Transverse colon (tissue), 4 donors: ENCODE data around the gene MANBA. TPM values are rescaled to one million over a fixed set of nuclear protein-coding genes. Genes with fewer than 3 reads are reported as not detected.

Experiments used
- DNase-seq: peaks from one replicate; pipeline ENCODE4 v3.0.0-alpha.2; 2019
- H3K27ac ChIP-seq, 4 donors: fragments of 200-600 bp; sonication (generic); 2 replicates each; pipeline ENCODE4 v1.5.1; 2016 to 2018; ENCODE audit warnings: inconsistent platforms in 4 of 4
- H3K27me3 ChIP-seq: fragments of 200-600 bp; sonication (generic); 2 replicates; pipeline ENCODE4 v1.5.1; 2017; ENCODE audit warnings: inconsistent platforms
- H3K36me3 ChIP-seq, 4 donors: fragments of 200-600 bp; sonication (generic); 2 replicates each; pipeline ENCODE4 v1.5.1; 2017 to 2019; ENCODE audit warnings: inconsistent platforms in 4 of 4
- H3K4me1 ChIP-seq, 4 donors: fragments of 200-600 bp; sonication (generic); 2 replicates each; pipeline ENCODE4 v1.5.1; 2017 to 2020; ENCODE audit warnings: inconsistent platforms in 4 of 4
- H3K4me3 ChIP-seq, 4 donors: fragments of 200-600 bp; sonication (generic); 1 replicate in 1 of 4; 2 replicates in 3 of 4; pipeline versions ENCODE4 v1.5.1 to v1.6.1; 2017 to 2019; ENCODE audit warnings: inconsistent platforms in 4 of 4
- H3K9me3 ChIP-seq, 2 donors: fragments of 200-600 bp; sonication (generic); 2 replicates each; pipeline ENCODE4 v1.5.1; 2017 to 2019; ENCODE audit warnings: inconsistent platforms in 2 of 2
- EP300 ChIP-seq: sonication (generic); formaldehyde crosslinking; IDR thresholded peaks from one replicate; pipeline ENCODE4 v1.6.1; 2017; ENCODE audit warnings: antibody characterized with exemption, low read depth
- POLR2A ChIP-seq: fragments of 450-650 bp; IDR thresholded peaks from one replicate; pipeline ENCODE4 v1.6.1; 2016; ENCODE audit warnings: antibody characterized with exemption, mild to moderate bottlenecking, moderate library complexity
- POLR2AphosphoS5 ChIP-seq, 3 donors: sonication (generic); formaldehyde crosslinking; IDR thresholded peaks; one replicate each; pipeline ENCODE4 v1.6.1; 2016; ENCODE audit warnings: antibody characterized with exemption in 3 of 3
- WGBS, 2 donors: methylation state at CpG; one replicate each; pipeline ENCODE4 v1.1.5; 2018; ENCODE audit warnings: low coverage in 1 of 2; 5-methylcytosine and 5-hydroxymethylcytosine counted together
- in situ Hi-C, 4 donors: fragments of 200-750 bp; cut with MboI; loops; one replicate each; pipeline versions ENCODE4 v1.15.0 to v1.15.1; 2017; ENCODE audit warnings: low sequenced_read_pairs in 3 of 4, low pct_ligation_motif_present in 1 of 4, low pct_unique_long_range_greater_than_20kb in 1 of 4
- intact Hi-C: fragments of 100-400 bp; cut with DNase I; formaldehyde crosslinking; loops from one replicate; pipeline ENCODE4 v1.15.1; 2023; ENCODE audit warnings: low total_unique reads
- total RNA-seq, 4 donors: library from RNA; depleted of rRNA; stranded (reverse); fragments of >200 nt; gene quantifications; one replicate each; pipeline ENCODE4 v1.1.0, GENCODE V29; 2016
- TF ChIP-seq, protein P1 (sequence below), 5 experiments: fragments of 200-600 bp in 3 of 5; fragments of 450-650 bp in 2 of 5; sonication (generic) in 3 of 5; IDR thresholded peaks; 1 replicate in 2 of 5; 2 replicates in 3 of 5; pipeline ENCODE4 v1.5.1; 2016 to 2017; ENCODE audit warnings: antibody characterized with exemption in 5 of 5, inconsistent platforms in 3 of 5, mild to moderate bottlenecking in 2 of 5, moderate library complexity in 1 of 5

MANBA gene
- total RNA-seq, 4 donors from 2014 or later: 7.5 to 110 (median 27.9) TPM

DNA sequence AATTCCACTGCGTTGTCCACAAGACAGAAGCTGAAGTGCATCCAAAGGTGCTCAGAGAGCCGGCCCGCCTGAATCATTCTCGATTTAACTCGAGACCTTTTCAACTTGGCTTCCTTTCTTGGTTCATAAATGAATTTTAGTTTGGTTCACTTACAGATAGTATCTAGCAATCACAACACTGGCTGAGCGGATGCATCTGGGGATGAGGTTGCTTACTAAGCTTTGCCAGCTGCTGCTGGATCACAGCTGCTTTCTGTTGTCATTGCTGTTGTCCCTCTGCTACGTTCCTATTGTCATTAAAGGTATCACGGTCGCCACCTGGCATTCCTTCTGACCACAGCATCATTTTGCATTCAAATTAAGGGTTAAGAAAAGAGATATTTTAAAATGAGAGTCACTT is 144.1 kb downstream of the MANBA start:
- in situ Hi-C loops: loop anchor here in 3 of 4 donors (10.0 to 25.0 kb wide), 3 partner anchors 172 to 279 kb away; partner anchors contain the start of gene SLC39A8 (in 1 of the 3)
- no peaks in the 10 kb centered on the region for H3K9me3 ChIP-seq
- H3K36me3 ChIP-seq: peaks cover 0 to 33% (median 9%) of the 10 kb centered on the region in 4 donors
- no peak for DNase-seq
- no peaks in the 10 kb centered on the region for H3K27me3 ChIP-seq
- H3K4me3 ChIP-seq: no peak overlapping the region
- peaks cover 0 to 17% (median 8%) of the 10 kb centered on the region in 4 donors for H3K4me1 ChIP-seq
- WGBS, 2 donors: 72% methylated on average over 7 to 9 of the region's 9 CpGs
- intact Hi-C loops: no loop called here
- TF ChIP-seq EP300 (no peak), POLR2A (no peak), POLR2AphosphoS5 (IDR thresholded peaks at IDR 0.05) (peak in 1 of 3 donors; percentile 55)
- TF ChIP-seq, protein P1, sequence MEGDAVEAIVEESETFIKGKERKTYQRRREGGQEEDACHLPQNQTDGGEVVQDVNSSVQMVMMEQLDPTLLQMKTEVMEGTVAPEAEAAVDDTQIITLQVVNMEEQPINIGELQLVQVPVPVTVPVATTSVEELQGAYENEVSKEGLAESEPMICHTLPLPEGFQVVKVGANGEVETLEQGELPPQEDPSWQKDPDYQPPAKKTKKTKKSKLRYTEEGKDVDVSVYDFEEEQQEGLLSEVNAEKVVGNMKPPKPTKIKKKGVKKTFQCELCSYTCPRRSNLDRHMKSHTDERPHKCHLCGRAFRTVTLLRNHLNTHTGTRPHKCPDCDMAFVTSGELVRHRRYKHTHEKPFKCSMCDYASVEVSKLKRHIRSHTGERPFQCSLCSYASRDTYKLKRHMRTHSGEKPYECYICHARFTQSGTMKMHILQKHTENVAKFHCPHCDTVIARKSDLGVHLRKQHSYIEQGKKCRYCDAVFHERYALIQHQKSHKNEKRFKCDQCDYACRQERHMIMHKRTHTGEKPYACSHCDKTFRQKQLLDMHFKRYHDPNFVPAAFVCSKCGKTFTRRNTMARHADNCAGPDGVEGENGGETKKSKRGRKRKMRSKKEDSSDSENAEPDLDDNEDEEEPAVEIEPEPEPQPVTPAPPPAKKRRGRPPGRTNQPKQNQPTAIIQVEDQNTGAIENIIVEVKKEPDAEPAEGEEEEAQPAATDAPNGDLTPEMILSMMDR (IDR thresholded peaks at IDR 0.05): no peak
- no peak overlapping the region for H3K27ac ChIP-seq

DNA sequence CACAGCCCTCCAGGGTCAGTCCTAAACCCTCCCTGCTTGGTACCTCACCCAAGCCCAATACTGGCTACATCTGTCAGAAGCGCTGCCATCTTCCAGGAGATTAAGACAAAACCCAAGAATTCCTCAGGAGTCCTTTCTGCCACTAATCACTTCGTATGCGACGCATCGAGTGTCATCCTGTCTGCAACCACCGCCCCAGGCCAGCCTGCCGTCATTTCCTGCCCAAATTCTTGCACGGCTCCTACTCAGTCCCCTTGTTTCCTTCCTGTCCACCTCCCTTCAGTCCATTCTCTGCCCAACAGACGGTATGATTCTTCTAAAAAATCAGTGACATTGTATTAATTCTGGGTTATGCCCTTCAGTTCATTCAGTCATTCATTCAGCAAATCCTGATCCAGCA is 146.0 kb downstream of the MANBA start:
- in situ Hi-C loops (loop anchor here in 3 of 4 donors (10.0 to 25.0 kb wide), 3 partner anchors 170 to 278 kb away; partner anchors contain the start of gene SLC39A8 (in 1 of the 3)), intact Hi-C loops (no loop called here)
- no peaks in the 10 kb centered on the region for H3K27me3 ChIP-seq
- peak; percentile 34 for DNase-seq
- TF ChIP-seq, protein P1 (IDR thresholded peaks at IDR 0.05): no peak
- TF ChIP-seq POLR2AphosphoS5 (IDR thresholded peaks at IDR 0.05): peak in 1 of 3 donors; percentile 11
- H3K36me3 ChIP-seq: peaks cover 0 to 41% (median 16%) of the 10 kb centered on the region in 4 donors
- no peak overlapping the region for H3K27ac ChIP-seq
- no peak overlapping the region for H3K4me3 ChIP-seq
- peaks cover 0 to 5% (median 2%) of the 10 kb centered on the region in 4 donors for H3K4me1 ChIP-seq
- 62 to 78% methylated on average over 7 to 9 of the region's 9 CpGs for WGBS, 2 donors
- no peaks in the 10 kb centered on the region for H3K9me3 ChIP-seq

DNA sequence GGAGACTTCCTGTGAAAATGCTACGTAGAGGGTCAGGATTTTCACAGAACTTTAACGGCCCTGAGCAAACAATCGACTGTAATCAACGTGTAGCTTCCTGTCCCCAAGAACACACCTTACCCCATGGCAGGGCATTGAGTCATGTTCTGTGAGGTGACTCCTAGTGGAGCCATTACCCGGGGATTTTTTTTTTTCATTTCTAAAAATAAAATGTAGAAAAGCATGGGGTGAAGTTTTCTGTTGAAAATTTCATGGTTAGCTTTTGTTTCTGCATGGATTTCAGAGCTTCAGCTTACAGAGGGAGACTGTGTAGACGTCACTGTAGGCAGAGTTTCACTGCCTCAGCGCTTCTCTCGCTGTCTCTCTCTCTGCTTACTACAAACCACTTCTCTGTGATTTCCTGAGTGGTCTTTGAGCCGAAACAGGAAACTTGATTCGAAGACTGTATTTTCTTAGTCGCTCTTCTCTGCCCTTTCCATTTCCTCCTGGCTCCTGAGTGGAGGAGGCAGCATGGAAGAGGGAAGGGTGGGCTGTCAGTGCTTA is 147.9 kb downstream of the MANBA start:
- intact Hi-C loops (no loop called here), in situ Hi-C loops (loop anchor here in 3 of 4 donors (10.0 to 25.0 kb wide), 3 partner anchors 168 to 276 kb away; partner anchors contain the start of gene SLC39A8 (in 1 of the 3))
- TF ChIP-seq POLR2AphosphoS5 (IDR thresholded peaks at IDR 0.05) (no peak), POLR2A (no peak), EP300 (no peak)
- TF ChIP-seq, protein P1 (IDR thresholded peaks at IDR 0.05): no peak
- H3K9me3 ChIP-seq: no peaks in the 10 kb centered on the region
- H3K27ac ChIP-seq: peak overlapping the region; percentile 15 to 69 (median 36)
- no peaks in the 10 kb centered on the region for H3K27me3 ChIP-seq
- peaks cover 0 to 55% (median 19%) of the 10 kb centered on the region in 4 donors for H3K36me3 ChIP-seq
- no peak for DNase-seq
- no peak overlapping the region for H3K4me3 ChIP-seq
- WGBS, 2 donors: 51 to 66% methylated on average over 7 to 11 of the region's 11 CpGs
- H3K4me1 ChIP-seq: peaks cover 0 to 5% (median 2%) of the 10 kb centered on the region in 4 donors

DNA sequence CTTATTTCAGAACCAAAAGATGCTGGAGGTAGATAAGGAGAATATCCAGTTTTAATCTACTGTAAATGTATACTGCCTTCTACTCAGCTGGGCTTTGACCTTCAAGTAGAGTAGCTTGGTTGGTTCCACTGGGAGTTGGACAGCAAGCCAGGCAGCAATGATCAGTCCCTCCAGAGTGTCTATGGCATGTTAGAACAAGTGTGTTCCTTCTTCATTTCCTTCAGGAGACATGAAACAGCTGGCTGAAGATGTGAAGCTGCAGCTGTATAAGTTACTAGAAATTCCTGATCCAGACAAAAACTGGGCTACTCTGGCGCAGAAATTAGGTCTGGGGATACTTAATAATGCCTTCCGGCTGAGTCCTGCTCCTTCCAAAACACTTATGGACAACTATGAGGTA is 148.6 kb downstream of the MANBA start:
- TF ChIP-seq EP300 (no peak), POLR2A (no peak), POLR2AphosphoS5 (IDR thresholded peaks at IDR 0.05) (no peak)
- TF ChIP-seq, protein P1 (IDR thresholded peaks at IDR 0.05): no peak
- Histone ChIP-seq H3K4me3 (no peak overlapping the region), H3K27ac (peak overlapping the region; percentile 1 to 69 (median 30)), H3K9me3 (no peaks in the 10 kb centered on the region), H3K36me3 (peaks cover 0 to 59% (median 22%) of the 10 kb centered on the region in 4 donors), H3K4me1 (peaks cover 0 to 5% (median 2%) of the 10 kb centered on the region in 4 donors), H3K27me3 (no peaks in the 10 kb centered on the region)
- in situ Hi-C loops (loop anchor here in 3 of 4 donors (10.0 to 25.0 kb wide), 3 partner anchors 167 to 275 kb away; partner anchors contain the start of gene SLC39A8 (in 1 of the 3)), intact Hi-C loops (no loop called here)
- DNase-seq: no peak
- 80 to 82% methylated on average over 2 of the region's 2 CpGs for WGBS, 2 donors
